HG03045 (cell line): ENCODE data around the gene TMEM38B.
"Not testable (repeated sequence)": the region's sequence is repeated elsewhere in the genome, so short reads cannot be mapped to it uniquely, and the experiment has no call there.

Experiments used
- ATAC-seq: cut with Tn5 transposase; IDR thresholded peaks from one replicate; pipeline ENCODE4 v1.9.1; 2021; ENCODE audit warnings: mild to moderate bottlenecking, moderate library complexity; ENCODE audit not compliant: unreplicated experiment

Gene TMEM38B

GRCh38 chr9:105714020-105714331, 19.6 kb downstream of the TMEM38B start:
- no peak for ATAC-seq

- ATAC-seq: no peak
Observed at GRCh38 chr9:105716146-105716545, 21.8 kb downstream of the TMEM38B start.

- no peak for ATAC-seq
Observed at GRCh38 chr9:105722099-105722498, 27.8 kb downstream of the TMEM38B start.

- no peak for ATAC-seq
Observed at GRCh38 chr9:105725370-105725769, 31.0 kb downstream of the TMEM38B start.

- not testable (repeated sequence) for ATAC-seq
Observed at GRCh38 chr9:105728230-105728629, 33.9 kb downstream of the TMEM38B start.

- not testable (repeated sequence) for ATAC-seq
Observed at GRCh38 chr9:105731420-105731819, 37.1 kb downstream of the TMEM38B start.

GRCh38 chr9:105735366-105735765, 41.0 kb downstream of the TMEM38B start:
- ATAC-seq: no peak

GRCh38 chr9:105737205-105737604, 42.9 kb downstream of the TMEM38B start:
- no peak for ATAC-seq

- no peak for ATAC-seq
Observed at GRCh38 chr9:105742088-105742487, 47.7 kb downstream of the TMEM38B start.

GRCh38 chr9:105747325-105747724, 53.0 kb downstream of the TMEM38B start:
- ATAC-seq: not testable (repeated sequence)

- no peak for ATAC-seq
Observed at GRCh38 chr9:105751761-105752160, 57.4 kb downstream of the TMEM38B start.

- no peak for ATAC-seq
Observed at GRCh38 chr9:105757496-105758251, 63.3 kb downstream of the TMEM38B start.

- ATAC-seq: no peak
Observed at GRCh38 chr9:105760053-105760452, 65.7 kb downstream of the TMEM38B start.

GRCh38 chr9:105782561-105783494, 88.5 kb downstream of the TMEM38B start:
- ATAC-seq: not testable (repeated sequence)

GRCh38 chr9:105783495-105783872, 89.1 kb downstream of the TMEM38B start:
- ATAC-seq: not testable (repeated sequence)

GRCh38 chr9:105786796-105787195, 92.5 kb downstream of the TMEM38B start:
- ATAC-seq: not testable (repeated sequence)

GRCh38 chr9:105816202-105816744, 121.9 kb downstream of the TMEM38B start:
- no peak for ATAC-seq

GRCh38 chr9:105816981-105817380, 122.6 kb downstream of the TMEM38B start:
- no peak for ATAC-seq

- no peak for ATAC-seq
Observed at GRCh38 chr9:105818903-105819302, 124.6 kb downstream of the TMEM38B start.

- no peak for ATAC-seq
Observed at GRCh38 chr9:105822814-105823213, 128.5 kb downstream of the TMEM38B start.
